D721Med (cell line): ENCODE measurements around the gene PUS3.

Experiments
- DNase-seq: peaks from one replicate; pipeline ENCODE4 v3.0.0; 2011; ENCODE audit warnings: low spot score; ENCODE audit not compliant: insufficient read length
- FAIRE-seq: peaks from 2 replicates; lab custom pipeline; 2011; peaks lifted over from hg19 to GRCh38; lab: Jason Lieb, UNC
- TF ChIP-seq, protein P1 (sequence below): IDR thresholded peaks from 2 replicates; pipeline ENCODE4 v1.5.1; 2012; ENCODE audit warnings: mild to moderate bottlenecking, control low read depth; ENCODE audit not compliant: insufficient read depth; ENCODE audit errors: missing control alignments

PUS3 gene

DNA sequence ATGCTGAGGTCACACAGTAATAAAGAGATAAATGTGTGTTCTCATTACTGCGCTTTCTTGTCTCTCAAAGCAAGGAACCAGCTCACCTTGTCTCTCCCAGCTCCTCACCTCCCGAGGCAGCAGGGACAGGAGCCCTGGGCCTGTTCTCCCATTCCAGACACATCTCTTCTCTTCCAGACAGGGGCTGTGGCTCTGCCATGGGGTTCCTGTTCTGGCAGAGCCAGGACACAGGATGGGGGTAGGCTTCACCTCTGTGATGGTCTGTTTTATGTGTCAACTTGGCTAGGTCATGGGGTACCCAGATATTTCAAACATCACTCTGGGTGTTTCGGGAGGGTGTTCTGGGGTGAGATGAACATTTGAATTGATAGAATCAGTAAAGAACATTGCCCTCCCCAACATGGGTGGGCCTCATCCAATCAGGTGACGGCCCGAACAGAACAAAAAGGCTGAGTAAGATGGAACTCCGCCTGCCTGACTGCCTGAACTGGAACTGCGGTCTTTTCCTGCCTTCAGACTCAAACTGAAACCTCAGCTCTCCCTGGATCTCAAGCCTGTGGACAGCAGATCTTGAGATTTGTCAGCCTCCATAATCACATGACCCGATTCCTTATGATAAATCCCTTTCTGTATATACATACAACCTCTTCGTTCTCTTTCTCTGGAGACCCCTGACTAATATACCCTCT lies 40.8 kb upstream of the PUS3 start:
- FAIRE-seq (no peak), DNase-seq (no peak)
- TF ChIP-seq, protein P1, sequence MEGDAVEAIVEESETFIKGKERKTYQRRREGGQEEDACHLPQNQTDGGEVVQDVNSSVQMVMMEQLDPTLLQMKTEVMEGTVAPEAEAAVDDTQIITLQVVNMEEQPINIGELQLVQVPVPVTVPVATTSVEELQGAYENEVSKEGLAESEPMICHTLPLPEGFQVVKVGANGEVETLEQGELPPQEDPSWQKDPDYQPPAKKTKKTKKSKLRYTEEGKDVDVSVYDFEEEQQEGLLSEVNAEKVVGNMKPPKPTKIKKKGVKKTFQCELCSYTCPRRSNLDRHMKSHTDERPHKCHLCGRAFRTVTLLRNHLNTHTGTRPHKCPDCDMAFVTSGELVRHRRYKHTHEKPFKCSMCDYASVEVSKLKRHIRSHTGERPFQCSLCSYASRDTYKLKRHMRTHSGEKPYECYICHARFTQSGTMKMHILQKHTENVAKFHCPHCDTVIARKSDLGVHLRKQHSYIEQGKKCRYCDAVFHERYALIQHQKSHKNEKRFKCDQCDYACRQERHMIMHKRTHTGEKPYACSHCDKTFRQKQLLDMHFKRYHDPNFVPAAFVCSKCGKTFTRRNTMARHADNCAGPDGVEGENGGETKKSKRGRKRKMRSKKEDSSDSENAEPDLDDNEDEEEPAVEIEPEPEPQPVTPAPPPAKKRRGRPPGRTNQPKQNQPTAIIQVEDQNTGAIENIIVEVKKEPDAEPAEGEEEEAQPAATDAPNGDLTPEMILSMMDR, result no peak

GRCh38 chr11:125942771-125943428 lies 39.9 kb upstream of the PUS3 start:
- FAIRE-seq, result no peak
- TF ChIP-seq, protein P1, result no peak
- DNase-seq, result no peak

GRCh38 chr11:125941619-125942611 lies 38.9 kb upstream of the PUS3 start:
- TF ChIP-seq, protein P1, result peak; percentile 85
- DNase-seq (peak; percentile 59), FAIRE-seq (no peak)

GRCh38 chr11:125941267-125941618 lies 38.2 kb upstream of the PUS3 start:
- FAIRE-seq (no peak), DNase-seq (no peak)
- TF ChIP-seq, protein P1, result no peak

DNA sequence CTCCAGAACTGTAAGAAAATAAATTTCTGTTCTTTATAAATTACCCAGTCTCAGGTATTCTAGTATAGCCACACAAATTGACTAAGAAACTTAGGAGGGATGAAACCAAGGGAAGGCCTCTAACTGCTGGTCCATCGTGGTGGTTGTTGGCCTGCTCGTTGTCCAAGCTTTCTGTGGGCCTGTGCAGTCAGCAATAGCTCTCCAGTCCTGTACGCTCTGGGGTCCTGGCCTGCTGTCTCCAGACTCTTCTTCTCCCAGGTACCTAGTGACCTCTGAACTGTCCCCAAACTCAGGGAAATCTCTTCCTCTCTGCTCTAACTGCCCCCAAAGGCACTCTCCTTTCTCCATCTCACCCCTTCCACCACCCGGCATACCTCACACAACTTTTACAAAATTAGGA lies 37.1 kb upstream of the PUS3 start:
- DNase-seq (no peak), FAIRE-seq (no peak)
- TF ChIP-seq, protein P1, result no peak

DNA sequence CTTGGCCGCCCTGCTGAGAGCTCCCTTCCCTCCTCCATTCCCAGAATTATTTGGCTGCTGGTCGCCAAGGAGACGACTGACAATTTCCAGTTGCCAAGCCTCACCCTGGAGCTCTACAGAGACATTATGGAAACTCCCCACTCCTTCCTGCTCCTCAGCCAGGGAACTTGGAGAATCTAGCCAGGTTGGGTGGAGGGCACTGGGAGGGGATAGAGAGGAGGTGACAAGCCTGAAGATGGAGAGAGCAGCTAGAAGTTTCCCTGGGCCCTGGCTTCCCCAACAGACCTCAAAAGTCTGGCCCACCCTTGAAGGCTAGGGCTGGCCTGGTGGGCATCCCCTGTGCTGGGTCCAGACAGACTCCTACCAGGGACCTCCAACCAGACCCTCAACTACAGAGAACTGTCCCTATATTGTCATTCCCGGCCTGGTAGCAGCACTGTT lies 36.1 kb upstream of the PUS3 start:
- FAIRE-seq (no peak), DNase-seq (no peak)
- TF ChIP-seq, protein P1, result no peak
